OCI-LY7 (cell line): ENCODE measurements around the gene TMEM132A. TPM values are rescaled to one million over a fixed set of nuclear protein-coding genes. Genes with fewer than 3 reads are reported as not detected.
"Not testable (repeated sequence)": the region's sequence is repeated elsewhere in the genome, so short reads cannot be mapped to it uniquely, and the experiment has no call there.

Experiments used
- BruUV-seq: library from RNA; stranded (reverse); fragments of 400-500 nt; replicated peaks from 2 replicates; lab custom pipeline; 2021; lab: Mats Ljungman, UMichigan
- CTCF ChIA-PET: fragments of 300-600 bp; sonication (Branson Sonifier 250); formaldehyde crosslinking; loops from one replicate; lab custom pipeline; 2022; ENCODE audit warnings: antibody characterized with exemption; ENCODE audit not compliant: unreplicated experiment; lab: Charles Lee
- POLR2A ChIA-PET: fragments of 300-600 bp; sonication (Branson Sonifier 250); formaldehyde crosslinking; loops from one replicate; lab custom pipeline; 2022; ENCODE audit warnings: antibody characterized with exemption; lab: Charles Lee
- DNase-seq: peaks from one replicate; pipeline ENCODE4 v3.0.0-alpha.2; 2015; ENCODE audit warnings: low spot score
- H2AFZ ChIP-seq: fragments of 200-600 bp; sonication (generic), shearing (Covaris generic); 2 replicates; pipeline ENCODE4 v1.6.1; 2014; ENCODE audit warnings: mild to moderate bottlenecking, antibody characterized with exemption, low read length, moderate library complexity
- H3K27ac ChIP-seq: fragments of 200-600 bp; sonication (generic); 2 replicates; pipeline ENCODE4 v1.5.1; 2014; ENCODE audit warnings: mixed run types, low read depth, mild to moderate bottlenecking, moderate library complexity, low read length, inconsistent platforms; ENCODE audit not compliant: poor library complexity, severe bottlenecking
- H3K36me3 ChIP-seq: fragments of 200-600 bp; sonication (generic); 2 replicates; pipeline ENCODE4 v1.6.1; 2014; ENCODE audit warnings: mild to moderate bottlenecking, antibody characterized with exemption, low read length, moderate library complexity, mixed read lengths; ENCODE audit not compliant: insufficient read depth
- H3K4me1 ChIP-seq: fragments of 200-600 bp; sonication (generic); 2 replicates; pipeline ENCODE4 v1.5.1; 2014; ENCODE audit warnings: mild to moderate bottlenecking, low read length; ENCODE audit not compliant: insufficient read depth, poor library complexity, severe bottlenecking
- H3K4me2 ChIP-seq: fragments of 200-600 bp; sonication (generic); 2 replicates; pipeline ENCODE4 v1.6.1; 2014; ENCODE audit warnings: mild to moderate bottlenecking, low read length
- H3K4me3 ChIP-seq: fragments of 200-600 bp; sonication (generic); 2 replicates; pipeline ENCODE4 v1.5.1; 2014; ENCODE audit warnings: mild to moderate bottlenecking, low read depth, low read length; ENCODE audit not compliant: poor library complexity, severe bottlenecking
- H3K79me2 ChIP-seq: fragments of 200-600 bp; sonication (generic); 2 replicates; pipeline ENCODE4 v1.6.1; 2016; ENCODE audit warnings: low read depth, mild to moderate bottlenecking, low read length, moderate library complexity, mixed read lengths; ENCODE audit not compliant: insufficient read depth
- H3K9me2 ChIP-seq: fragments of 200-600 bp; sonication (generic); 2 replicates; pipeline ENCODE4 v1.6.1; 2016; ENCODE audit warnings: mild to moderate bottlenecking, low read length, mixed read lengths; ENCODE audit not compliant: insufficient read depth
- H3K9me3 ChIP-seq: fragments of 200-600 bp; sonication (generic); 2 replicates; pipeline ENCODE4 v1.6.1; 2014; ENCODE audit warnings: mild to moderate bottlenecking, mixed run types, low read length, mixed read lengths
- H4K20me1 ChIP-seq: fragments of 200-600 bp; sonication (generic); 2 replicates; pipeline ENCODE4 v1.6.1; 2014; ENCODE audit warnings: mild to moderate bottlenecking, antibody characterized with exemption, low read length, moderate library complexity, mixed read lengths; ENCODE audit not compliant: insufficient read depth
- CTCF ChIP-seq: fragments of 200-600 bp; sonication (generic); conservative IDR thresholded peaks from 2 replicates; pipeline ENCODE4 v1.5.1; 2014; ENCODE audit warnings: mild to moderate bottlenecking, antibody characterized with exemption, low read length, moderate library complexity, mixed read lengths
- EZH2phosphoT487 ChIP-seq: fragments of 200-600 bp; sonication (generic); IDR thresholded peaks from 2 replicates; pipeline ENCODE4 v1.6.1; 2018; ENCODE audit warnings: low read depth, borderline replicate concordance, mild to moderate bottlenecking, mixed run types, antibody characterized with exemption, low read length, moderate library complexity, mixed read lengths
- intact Hi-C: fragments of 100-400 bp; cut with micrococcal nuclease; formaldehyde crosslinking; loops from one replicate; pipeline ENCODE4 v1.10.0; 2022; ENCODE audit not compliant: unreplicated experiment
- total RNA-seq, 2 experiments: library from RNA; depleted of rRNA in 1 of 2; stranded (reverse); fragments of >200 nt in 1 of 2; shearing (Covaris generic) in 1 of 2; gene quantifications; 2 replicates each; pipeline ENCODE4 v1.2.3, GENCODE V29; 2014 to 2022

The TMEM132A gene
- total RNA-seq, 2 experiments from 2014 or later: 5.5 to 8.9 TPM

- Histone ChIP-seq H3K36me3 (no peaks in the 10 kb centered on the region), H3K9me3 (0 out of 2 replicates have a peak, but pooled peaks cover 3% of the 10 kb centered on the region), H4K20me1 (no peaks in the 10 kb centered on the region), H3K4me3 (no peak within 1 kb of the TSS), H3K4me2 (no peak within 1 kb of the TSS), H3K9me2 (no peaks in the 10 kb centered on the region), H3K27ac (no peak within 1 kb of the TSS), H2AFZ (no peak within 1 kb of the TSS), H3K79me2 (no peaks in the 10 kb centered on the region), H3K4me1 (no peaks in the 10 kb centered on the region)
- TF ChIP-seq CTCF: no peak
- no peak for TF ChIP-seq EZH2phosphoT487
- no TSS peak for BruUV-seq
- DNase-seq: no peak
- CTCF ChIA-PET: no interaction called here
- POLR2A ChIA-PET: no interaction called here
- intact Hi-C loops: loop anchor here (2.0 kb wide), 1 partner anchor 215 kb away; no protein-coding TSS in a partner anchor
Measured at GRCh38 chr11:60971520-60971919, 47.3 kb downstream of the TMEM132A start, which contains the start of gene CD6. Gene CD6, plus strand, starts transcription at chr11:60971680. Its CDS starts 186 bp downstream, at chr11:60971866.

GRCh38 chr11:60972182-60973030 is 48.1 kb downstream of the TMEM132A start:
- H3K9me2 ChIP-seq: no peaks in the 10 kb centered on the region
- CTCF ChIA-PET: no interaction called here
- no peaks in the 10 kb centered on the region for H3K36me3 ChIP-seq
- no peak overlapping the region for H3K4me2 ChIP-seq
- intact Hi-C loops: no loop called here
- POLR2A ChIA-PET: no interaction called here
- DNase-seq: no peak
- TF ChIP-seq CTCF: no peak
- TF ChIP-seq EZH2phosphoT487: no peak
- BruUV-seq: no TSS peak
- 0 out of 2 replicates have a peak, but pooled peaks cover 3% of the 10 kb centered on the region for H3K9me3 ChIP-seq
- no peaks in the 10 kb centered on the region for H3K79me2 ChIP-seq
- no peak overlapping the region for H2AFZ ChIP-seq
- no peak overlapping the region for H3K27ac ChIP-seq
- no peak overlapping the region for H3K4me3 ChIP-seq
- no peaks in the 10 kb centered on the region for H3K4me1 ChIP-seq
- no peaks in the 10 kb centered on the region for H4K20me1 ChIP-seq

GRCh38 chr11:60973699-60974098 is 49.4 kb downstream of the TMEM132A start:
- DNase-seq: no peak
- CTCF ChIA-PET: no interaction called here
- Histone ChIP-seq H3K9me2 (no peaks in the 10 kb centered on the region), H3K4me3 (no peak overlapping the region), H3K4me2 (no peak overlapping the region), H3K4me1 (no peaks in the 10 kb centered on the region), H3K79me2 (no peaks in the 10 kb centered on the region), H3K36me3 (no peaks in the 10 kb centered on the region), H3K9me3 (no peaks in the 10 kb centered on the region), H3K27ac (no peak overlapping the region), H4K20me1 (no peaks in the 10 kb centered on the region), H2AFZ (no peak overlapping the region)
- POLR2A ChIA-PET: no interaction called here
- BruUV-seq: no TSS peak
- TF ChIP-seq CTCF (no peak), EZH2phosphoT487 (no peak)
- intact Hi-C loops: no loop called here

GRCh38 chr11:60974316-60974715 is 50.1 kb downstream of the TMEM132A start:
- intact Hi-C loops, CTCF ChIA-PET, BruUV-seq, DNase-seq, H3K36me3 ChIP-seq, H3K4me3 ChIP-seq, H3K9me3 ChIP-seq, H3K79me2 ChIP-seq, H4K20me1 ChIP-seq, H3K9me2 ChIP-seq, H3K27ac ChIP-seq, POLR2A ChIA-PET, H3K4me1 ChIP-seq, H3K4me2 ChIP-seq, H2AFZ ChIP-seq: not testable (repeated sequence)
